Left kidney (tissue), 2 donors: ENCODE measurements around the gene DRC3. TPM values are rescaled to one million over a fixed set of nuclear protein-coding genes. Genes with fewer than 3 reads are reported as not detected.
"Not testable (repeated sequence)": the region's sequence is repeated elsewhere in the genome, so short reads cannot be mapped to it uniquely, and the experiment has no call there.

ENCODE experiments used
- DNase-seq: peaks from one replicate; pipeline ENCODE4 v3.0.0-alpha.2; 2013
- polyA plus RNA-seq: library from polyadenylated mRNA; unstranded; fragments of 120-200 nt; gene quantifications from one replicate; pipeline ENCODE4 v1.2.1, GENCODE V29; 2013; ENCODE audit not compliant: insufficient read length

Gene DRC3
- polyA plus RNA-seq, 1 donor, result 26.9 TPM

DNA sequence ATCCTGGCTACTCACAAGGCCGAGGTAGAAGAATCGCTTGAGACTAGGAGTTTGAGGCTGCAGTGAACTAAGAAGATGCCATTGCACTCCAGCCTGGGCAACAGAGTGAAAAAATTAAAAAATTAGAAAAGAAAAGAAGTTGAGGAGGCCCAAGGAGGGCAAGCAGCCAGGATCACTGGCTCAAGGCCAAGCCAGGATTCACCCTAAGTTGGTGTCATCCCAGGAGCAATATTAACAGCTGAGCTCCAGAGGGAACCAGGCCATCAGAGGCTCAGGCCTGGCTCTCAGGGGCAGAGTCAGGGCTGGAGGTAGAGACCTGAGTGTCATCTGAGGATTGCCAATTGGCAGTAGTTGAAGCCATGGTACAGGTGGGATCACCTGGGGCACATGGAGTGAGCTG lies 20.7 kb downstream of the DRC3 start:
- DNase-seq, result no peak

GRCh38 chr17:17993852-17994251 lies 21.2 kb downstream of the DRC3 start:
- no peak for DNase-seq

- DNase-seq, result no peak
Measured at GRCh38 chr17:17994271-17995069, 21.8 kb downstream of the DRC3 start.

DNA sequence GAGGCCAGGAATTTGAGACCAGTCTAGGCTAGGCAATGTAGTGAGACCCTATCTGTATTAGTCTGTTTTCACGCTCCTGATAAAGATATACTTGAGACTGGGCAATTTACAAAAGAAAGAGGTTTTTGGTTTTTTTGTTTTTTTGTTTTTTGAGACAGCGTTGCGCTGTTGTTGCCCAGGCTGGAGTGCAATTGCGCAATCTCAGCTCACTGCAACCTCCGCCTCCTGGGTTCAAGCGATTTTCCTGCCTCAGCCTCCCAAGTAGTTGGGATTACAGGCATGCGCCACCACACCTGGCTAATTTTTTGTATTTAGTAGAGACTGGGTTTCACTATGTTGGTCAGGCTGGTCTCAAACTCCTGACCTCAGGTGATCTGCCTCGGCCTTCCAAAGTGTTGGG lies 23.2 kb downstream of the DRC3 start:
- not testable (repeated sequence) for DNase-seq

DNA sequence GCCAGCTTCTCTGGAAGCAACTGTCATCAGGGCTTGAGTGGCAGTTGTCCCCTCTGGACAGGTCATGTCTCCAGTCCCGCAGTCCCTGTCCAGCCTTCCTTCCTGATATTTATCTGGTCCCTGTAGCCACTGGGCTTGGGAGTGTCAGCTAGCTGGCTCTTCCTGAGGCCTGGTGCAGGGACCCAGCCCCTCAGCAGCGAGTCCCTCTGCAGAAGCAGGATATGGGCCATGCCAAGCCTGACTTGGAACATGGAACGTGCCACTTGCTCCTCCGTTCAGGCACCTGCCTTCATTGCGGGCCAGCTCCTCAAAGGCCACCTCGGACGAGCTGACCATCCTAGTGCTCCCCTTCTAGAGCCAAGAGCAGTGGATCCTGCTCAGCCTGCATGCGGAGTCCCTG lies 26.3 kb downstream of the DRC3 start:
- no peak for DNase-seq

DNA sequence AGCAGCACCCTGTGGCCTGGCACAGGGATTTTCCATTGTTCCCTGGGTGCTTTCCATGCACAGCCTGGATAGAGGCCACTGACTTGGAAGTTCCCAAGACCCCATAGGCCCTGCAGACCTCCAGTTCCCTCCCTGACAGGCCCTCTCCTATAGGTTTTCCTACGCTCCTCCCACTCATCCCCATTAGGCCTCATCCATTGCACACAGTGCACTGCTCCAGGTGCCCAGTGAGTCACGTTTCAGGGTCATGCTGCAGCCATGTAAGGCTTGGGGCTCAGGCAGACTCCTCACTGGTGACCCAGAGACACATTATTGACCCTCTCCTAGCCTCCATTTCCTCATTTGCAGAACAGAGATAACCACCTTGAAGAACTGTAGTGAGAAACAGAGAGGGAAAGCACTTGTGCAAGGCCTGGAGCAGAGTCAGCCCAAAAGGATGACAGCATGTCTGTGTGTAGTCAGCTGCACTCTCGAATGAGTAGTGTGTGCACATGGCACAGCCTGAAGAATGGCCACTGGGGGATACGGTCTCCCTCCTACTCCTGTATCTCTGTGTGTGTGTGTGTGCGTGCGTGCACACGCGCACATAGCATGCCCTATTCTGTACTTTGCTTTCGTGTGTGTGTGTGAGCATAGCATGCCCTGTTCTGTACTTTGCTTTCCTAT lies 26.8 kb downstream of the DRC3 start:
- DNase-seq, result no peak

DNA sequence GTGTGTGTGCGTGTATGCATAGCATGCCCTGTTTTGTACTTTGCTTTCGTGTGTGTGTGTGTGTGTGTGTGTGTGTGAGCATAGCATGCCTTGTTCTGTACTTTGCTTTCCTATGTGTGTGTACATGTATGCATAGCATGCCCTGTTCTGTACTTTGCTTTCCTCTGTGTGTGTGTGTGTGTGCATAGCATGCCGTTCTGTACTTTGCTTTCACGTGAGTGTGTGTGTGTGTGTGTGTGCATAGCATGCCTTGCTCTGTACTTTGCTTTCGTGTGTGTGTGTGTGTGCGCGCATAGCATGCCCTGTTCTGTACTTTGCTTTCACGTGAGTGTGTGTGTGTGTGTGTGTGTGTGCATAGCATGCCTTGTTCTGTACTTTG lies 27.4 kb downstream of the DRC3 start:
- no peak for DNase-seq

DNA sequence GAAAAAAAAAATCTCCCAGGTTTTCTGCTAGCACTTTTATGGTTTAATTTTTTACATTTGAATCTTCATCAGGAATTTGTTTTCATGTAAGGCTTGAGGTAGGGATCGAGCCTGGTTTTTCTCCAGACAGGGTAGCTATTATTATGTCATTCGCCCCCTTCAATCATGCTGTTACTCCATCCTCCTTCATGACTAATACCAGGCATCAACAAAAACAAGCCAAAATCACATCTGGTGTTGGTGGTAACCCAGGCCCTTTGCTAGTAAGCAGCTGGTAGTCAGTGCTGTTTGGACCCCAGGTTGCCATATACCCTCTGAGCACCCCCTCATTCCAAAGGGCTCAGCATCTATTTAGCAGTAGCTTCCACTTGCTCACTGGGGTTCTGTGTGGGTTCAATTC lies 29.5 kb downstream of the DRC3 start:
- no peak for DNase-seq

GRCh38 chr17:18004345-18004744 lies 31.7 kb downstream of the DRC3 start:
- no peak for DNase-seq

GRCh38 chr17:18004884-18005305 lies 32.2 kb downstream of the DRC3 start:
- DNase-seq, result no peak

DNA sequence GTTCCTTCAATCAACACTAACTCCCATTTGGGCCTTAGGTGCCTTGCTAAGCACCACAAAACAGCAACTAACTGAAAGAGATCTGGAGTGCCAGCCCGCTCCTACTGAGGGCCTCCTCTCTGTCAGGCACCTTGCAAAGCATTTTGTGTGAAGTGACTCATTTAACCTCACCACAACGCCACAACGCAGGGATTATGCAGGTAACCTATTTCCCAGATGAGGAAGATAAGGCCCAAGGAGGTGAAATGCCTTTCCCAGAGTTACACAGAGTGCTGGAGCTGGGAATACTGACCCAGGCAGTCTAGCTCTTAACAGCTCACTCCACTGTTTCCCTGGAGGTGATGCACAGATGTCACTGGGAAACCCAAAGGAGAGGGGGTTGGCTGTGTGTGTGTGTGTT lies 32.8 kb downstream of the DRC3 start:
- DNase-seq, result no peak

GRCh38 chr17:18006495-18007239 lies 34.0 kb downstream of the DRC3 start:
- no peak for DNase-seq

DNA sequence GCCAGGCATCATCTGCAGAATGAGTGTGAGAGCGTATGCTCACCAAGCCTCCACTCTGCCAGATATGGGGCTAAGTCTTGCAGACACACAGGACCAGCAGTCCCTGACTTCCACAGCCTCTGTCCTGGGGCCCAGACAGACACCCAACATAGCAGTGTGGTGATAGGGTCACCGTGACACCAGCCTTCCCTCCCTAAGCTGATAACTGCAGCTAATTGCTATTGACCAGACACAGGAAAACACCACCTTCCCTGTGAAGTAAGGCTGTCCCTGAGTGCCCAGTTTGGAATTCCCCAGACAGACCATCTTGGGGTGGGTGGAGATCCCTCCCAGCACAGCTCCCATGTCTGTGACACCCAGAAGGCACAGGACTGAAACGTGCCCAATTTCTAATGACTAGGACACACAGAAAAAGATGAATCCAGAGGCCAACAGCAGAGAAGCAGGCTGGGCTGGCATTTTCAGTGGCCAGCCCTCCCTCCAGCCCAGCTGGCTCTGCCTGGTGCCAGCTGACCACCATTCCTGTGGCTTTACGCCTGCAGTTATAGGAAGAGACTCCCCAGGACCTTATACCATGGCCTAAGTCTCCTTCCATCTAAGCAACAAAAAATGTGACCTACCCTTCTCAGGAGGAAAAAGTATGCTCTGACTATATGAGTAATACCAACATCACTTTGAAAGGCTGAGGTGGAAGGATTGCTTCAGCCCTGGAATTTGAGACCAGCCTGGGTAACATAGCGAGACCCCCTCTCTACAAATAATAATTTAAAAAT lies 36.0 kb downstream of the DRC3 start:
- no peak for DNase-seq

- no peak for DNase-seq
Measured at GRCh38 chr17:18009609-18010420, 37.2 kb downstream of the DRC3 start.

DNA sequence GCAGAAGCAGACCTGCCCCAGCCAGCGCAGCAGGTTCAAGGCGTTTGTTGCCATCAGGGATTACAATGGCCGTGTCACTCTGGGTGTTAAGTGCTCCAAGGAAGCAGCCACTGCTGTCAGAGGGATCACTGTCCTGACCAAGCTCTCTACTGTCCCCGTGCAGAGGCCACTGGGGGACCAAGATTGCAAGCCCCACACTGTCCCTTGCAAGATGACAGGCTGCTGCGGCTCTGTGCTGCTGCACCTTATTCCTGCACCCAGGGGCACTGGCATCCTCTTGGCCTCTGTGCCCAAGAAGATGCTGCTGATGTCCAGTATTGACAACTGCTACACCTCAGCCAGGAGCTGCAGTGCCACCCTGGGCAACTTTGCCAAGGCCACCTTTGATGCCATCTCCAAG lies 38.6 kb downstream of the DRC3 start:
- no peak for DNase-seq

DNA sequence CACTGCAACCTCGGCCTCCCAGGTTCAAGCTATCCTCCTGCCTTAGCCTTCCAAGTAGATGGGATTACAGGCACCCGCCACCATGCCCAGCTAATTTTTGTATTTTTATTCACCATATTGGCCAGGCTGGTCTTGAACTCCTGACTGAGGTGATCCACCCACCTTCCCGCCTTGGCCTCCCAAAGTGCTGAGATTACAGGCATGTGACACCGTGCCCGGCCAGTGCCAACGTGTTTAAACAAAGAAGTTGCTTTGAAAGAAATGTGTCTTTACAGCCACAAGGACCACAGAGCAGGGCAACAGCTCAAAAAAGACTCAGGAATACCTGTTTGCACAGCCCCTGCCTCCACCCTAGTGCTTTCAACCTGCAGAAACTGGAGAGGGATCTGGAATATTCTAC lies 41.3 kb downstream of the DRC3 start:
- no peak for DNase-seq

GRCh38 chr17:18015593-18015992 lies 42.9 kb downstream of the DRC3 start:
- no peak for DNase-seq

GRCh38 chr17:18016426-18016825 lies 43.8 kb downstream of the DRC3 start:
- DNase-seq, result no peak

DNA sequence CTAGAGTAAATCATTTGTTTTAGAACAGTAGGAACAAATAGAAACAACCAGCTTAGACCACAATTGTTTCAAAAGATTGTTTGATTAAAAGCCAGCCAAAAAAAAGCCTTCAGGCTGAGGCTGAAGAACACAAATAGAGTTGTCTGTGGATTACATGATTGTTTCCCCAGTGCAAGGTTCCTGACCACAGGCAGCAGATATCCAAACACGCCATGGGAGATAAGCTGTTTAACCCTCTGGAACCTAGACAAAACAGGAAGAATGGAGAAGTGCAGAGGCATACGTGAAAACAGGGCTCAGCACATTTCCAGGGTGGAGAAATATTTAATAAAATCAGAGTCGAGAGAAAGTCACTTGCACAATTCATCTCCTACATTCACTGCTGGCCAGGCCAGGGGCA lies 45.3 kb downstream of the DRC3 start:
- DNase-seq, result no peak

- DNase-seq, result no peak
Measured at GRCh38 chr17:18018411-18018921, 45.8 kb downstream of the DRC3 start.

GRCh38 chr17:18019838-18020154 lies 47.1 kb downstream of the DRC3 start:
- DNase-seq, result no peak
